ENCODE measurements around the gene ZNF284.
"Not testable (repeated sequence)": the region's sequence is repeated elsewhere in the genome, so short reads cannot be mapped to it uniquely, and the experiment has no call there.

ZNF284 gene

GRCh38 chr19:44109458-44109857 is 37.5 kb downstream of the ZNF284 start:
- in situ Hi-C loops (cut with HindIII; ENCODE audit: low sequenced_read_pairs) = no loop called here

GRCh38 chr19:44111910-44112463 is 40.0 kb downstream of the ZNF284 start:
- in situ Hi-C loops (cut with HindIII; ENCODE audit: low sequenced_read_pairs) = no loop called here

GRCh38 chr19:44112802-44113137 is 40.8 kb downstream of the ZNF284 start:
- in situ Hi-C loops (cut with HindIII; ENCODE audit: low sequenced_read_pairs) = no loop called here

- in situ Hi-C loops (cut with HindIII; ENCODE audit: low sequenced_read_pairs) = no loop called here
These were observed 41.3 kb downstream of the ZNF284 start, which contains the start of gene ZNF225 for GRCh38 chr19:44113138-44113783. Gene ZNF225 (plus strand): TSS chr19:44113399. CDS start chr19:44115828, 2,429 bp downstream.

DNA sequence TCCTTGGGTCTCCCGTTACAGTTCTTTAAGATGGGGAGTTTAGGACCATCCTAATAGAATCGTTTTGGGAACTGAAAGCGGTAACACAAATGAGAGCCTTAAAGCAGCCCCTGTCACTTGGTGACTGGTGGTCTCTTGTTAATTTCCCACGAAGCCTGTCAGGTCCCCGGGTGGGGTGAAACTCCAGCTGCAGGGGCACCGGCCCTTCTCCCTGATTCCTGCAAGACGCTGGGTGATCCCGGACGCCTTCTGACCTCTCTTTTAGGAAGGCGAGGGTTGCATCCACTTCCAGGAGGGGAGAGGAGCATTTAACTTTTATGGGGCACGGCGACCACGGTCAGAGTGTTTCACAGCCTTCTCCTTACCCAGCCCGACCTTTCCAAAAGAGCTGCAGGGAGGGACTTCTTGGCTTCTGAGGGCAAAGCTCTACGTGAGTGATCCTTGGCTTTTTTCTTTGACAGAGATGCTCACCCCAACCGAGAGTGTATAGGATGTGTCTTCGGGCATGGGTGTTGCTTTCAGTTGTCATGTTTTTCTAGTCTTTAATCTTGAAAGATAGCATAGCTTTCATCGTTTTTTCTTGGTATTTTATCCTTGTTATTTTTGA is 41.9 kb downstream of the ZNF284 start:
- in situ Hi-C loops (cut with HindIII; ENCODE audit: low sequenced_read_pairs) = no loop called here

- in situ Hi-C loops (cut with HindIII; ENCODE audit: low sequenced_read_pairs) = not testable (repeated sequence)
These were observed 49.2 kb downstream of the ZNF284 start for GRCh38 chr19:44121162-44121561.

GRCh38 chr19:44131955-44132354 is 60.0 kb downstream of the ZNF284 start:
- in situ Hi-C loops (cut with HindIII; ENCODE audit: low sequenced_read_pairs) = no loop called here
